Caco-2 (cell line): Measurements from ENCODE around the gene TOR2A. TPM values are rescaled to one million over a fixed set of nuclear protein-coding genes. Genes with fewer than 3 reads are reported as not detected.
"Not testable (repeated sequence)": the region's sequence is repeated elsewhere in the genome, so short reads cannot be mapped to it uniquely, and the experiment has no call there.

Experiments used
- BruUV-seq: library from RNA; stranded (reverse); fragments of 400-500 nt; replicated peaks from 2 replicates; lab custom pipeline; 2021; lab: Mats Ljungman, UMichigan
- CTCF ChIA-PET: fragments of 300-600 bp; sonication (Branson Sonifier 250); formaldehyde crosslinking; loops from one replicate; lab custom pipeline; 2022; ENCODE audit warnings: antibody characterized with exemption; lab: Charles Lee
- POLR2A ChIA-PET: fragments of 300-600 bp; sonication (Branson Sonifier 250); formaldehyde crosslinking; loops from one replicate; lab custom pipeline; 2022; ENCODE audit warnings: antibody characterized with exemption; lab: Charles Lee
- DNase-seq, 2 experiments: peaks; one replicate each; pipeline versions ENCODE4 v3.0.0 to v3.0.0-alpha.2; 2020 to 2022
- H3K27me3 ChIP-seq: replicated peaks from 2 replicates; pipeline ENCODE4 v1.6.0; 2011; ENCODE audit warnings: low read length; ENCODE audit not compliant: control insufficient read depth, insufficient read depth
- H3K36me3 ChIP-seq: 2 replicates; pipeline ENCODE4 v1.5.1; 2011; ENCODE audit warnings: low read length; ENCODE audit not compliant: control insufficient read depth, insufficient read depth
- H3K4me1 ChIP-seq: fragments of 250-450 bp; sonication (Bioruptor Pico); 2 replicates; pipeline ENCODE4 v1.5.1; 2020; ENCODE audit warnings: mild to moderate bottlenecking
- H3K4me3 ChIP-seq: 2 replicates; pipeline ENCODE4 v1.5.1; 2011; ENCODE audit warnings: low read depth, mild to moderate bottlenecking, control low read depth, low read length
- H3K9me3 ChIP-seq: fragments of 250-450 bp; sonication (Bioruptor Pico); 2 replicates; pipeline ENCODE4 v1.5.1; 2020; ENCODE audit warnings: mild to moderate bottlenecking, moderate library complexity
- H3K27ac Mint-ChIP-seq: one replicate; pipeline ENCODE4 v1.8.0; 2022; ENCODE audit warnings: mixed read lengths; ENCODE audit not compliant: unreplicated experiment
- H3K27me3 Mint-ChIP-seq: one replicate; pipeline ENCODE4 v1.8.0; 2022; ENCODE audit warnings: mixed read lengths; ENCODE audit not compliant: insufficient read depth, unreplicated experiment
- H3K36me3 Mint-ChIP-seq: one replicate; pipeline ENCODE4 v1.8.0; 2022; ENCODE audit warnings: mild to moderate bottlenecking, mixed read lengths; ENCODE audit not compliant: insufficient read depth, unreplicated experiment
- H3K4me1 Mint-ChIP-seq: one replicate; pipeline ENCODE4 v1.8.0; 2022; ENCODE audit warnings: low read depth, mixed read lengths; ENCODE audit not compliant: unreplicated experiment
- H3K4me3 Mint-ChIP-seq: one replicate; pipeline ENCODE4 v1.8.0; 2022; ENCODE audit warnings: mild to moderate bottlenecking, moderate library complexity, mixed read lengths; ENCODE audit not compliant: unreplicated experiment
- H3K9me3 Mint-ChIP-seq: one replicate; pipeline ENCODE4 v1.8.0; 2022; ENCODE audit warnings: mixed read lengths; ENCODE audit not compliant: unreplicated experiment
- CTCF ChIP-seq, 2 experiments: fragments of 200-600 bp in 1 of 2; IDR thresholded peaks; 1 replicate in 1 of 2; 2 replicates in 1 of 2; pipeline versions ENCODE4 v1.5.1 to v1.8.0; 2011 to 2022; ENCODE audit warnings: antibody characterized with exemption in 1 of 2, control low read depth in 1 of 2, inconsistent platforms in 1 of 2, low read depth in 1 of 2, low read length in 1 of 2, mild to moderate bottlenecking in 1 of 2, moderate library complexity in 1 of 2; ENCODE audit not compliant: insufficient read depth in 1 of 2, severe bottlenecking in 1 of 2, unreplicated experiment in 1 of 2
- intact Hi-C: fragments of 100-400 bp; cut with micrococcal nuclease; formaldehyde crosslinking; loops from one replicate; pipeline ENCODE4 v1.10.0; 2022; ENCODE audit not compliant: unreplicated experiment
- total RNA-seq: library from RNA; stranded (reverse); gene quantifications from 2 replicates; pipeline ENCODE4 v1.2.3, GENCODE V29; 2022

TOR2A gene
- total RNA-seq, 1 experiment from 2014 or later = 12.9 TPM

GRCh38 chr9:127758843-127759242 lies 23.7 kb upstream of the TOR2A start:
- Histone ChIP-seq H3K27me3 (peaks cover 2% of the 10 kb centered on the region), H3K4me1 (0 out of 2 replicates have a peak, but pooled peaks cover 3% of the 10 kb centered on the region), H3K36me3 (no peaks in the 10 kb centered on the region), H3K4me3 (no peak overlapping the region), H3K9me3 (no peaks in the 10 kb centered on the region)
- no peak for TF ChIP-seq CTCF (IDR thresholded peaks at IDR 0.05; ENCODE audit: insufficient read depth in 1 of 2, low read depth in 1 of 2, low read length in 1 of 2, severe bottlenecking in 1 of 2, unreplicated experiment in 1 of 2)
- POLR2A ChIA-PET = no interaction called here
- intact Hi-C loops = no loop called here
- Mint-ChIP-seq H3K27ac (no peak overlapping the region), H3K36me3 (peaks cover 5% of the 10 kb centered on the region), H3K4me1 (no peaks in the 10 kb centered on the region), H3K27me3 (peaks cover 16% of the 10 kb centered on the region), H3K9me3 (no peaks in the 10 kb centered on the region), H3K4me3 (no peak overlapping the region)
- BruUV-seq = no TSS peak
- CTCF ChIA-PET = no interaction called here
- no peak for DNase-seq

GRCh38 chr9:127756776-127757175 lies 21.7 kb upstream of the TOR2A start:
- POLR2A ChIA-PET = not testable (repeated sequence)

DNA sequence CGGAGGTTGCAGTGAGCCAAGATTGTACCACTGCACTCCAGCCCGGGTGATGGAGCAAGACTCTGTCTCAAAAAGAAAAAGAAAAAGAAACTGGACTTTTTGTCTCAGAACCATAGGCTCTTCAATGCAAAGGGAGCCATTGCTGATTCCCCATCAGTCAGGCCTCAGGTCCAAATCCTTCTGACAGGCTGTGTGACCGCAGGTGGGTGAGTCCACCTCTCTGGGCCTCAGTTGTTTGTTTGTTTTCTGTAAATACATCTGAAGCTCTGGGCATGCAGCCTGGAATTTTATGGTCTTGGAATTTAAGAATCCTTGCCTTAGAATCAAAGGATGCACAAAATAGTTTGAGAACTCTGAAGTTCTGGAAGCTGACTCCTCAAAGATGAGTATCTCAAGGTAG lies 21.1 kb upstream of the TOR2A start:
- 0 out of 2 replicates have a peak, but pooled peaks cover 3% of the 10 kb centered on the region for H3K4me1 ChIP-seq
- Mint-ChIP-seq H3K27me3 (peaks cover 18% of the 10 kb centered on the region), H3K9me3 (no peaks in the 10 kb centered on the region), H3K4me3 (no peak overlapping the region), H3K36me3 (peaks cover 5% of the 10 kb centered on the region), H3K27ac (no peak overlapping the region), H3K4me1 (no peaks in the 10 kb centered on the region)
- H3K36me3 ChIP-seq = no peaks in the 10 kb centered on the region
- peaks cover 2% of the 10 kb centered on the region for H3K27me3 ChIP-seq
- H3K4me3 ChIP-seq = no peak overlapping the region
- no peaks in the 10 kb centered on the region for H3K9me3 ChIP-seq
- no peak for DNase-seq
- TF ChIP-seq CTCF (IDR thresholded peaks at IDR 0.05; ENCODE audit: insufficient read depth in 1 of 2, low read depth in 1 of 2, low read length in 1 of 2, severe bottlenecking in 1 of 2, unreplicated experiment in 1 of 2) = no peak
- ChIA-PET POLR2A (interaction anchor here (0.7 kb wide), 1 partner anchor 15 kb away, joined by 5 read pairs; no protein-coding TSS in a partner anchor), CTCF (interaction anchor here (0.5 kb wide), 1 partner anchor 19 kb away, joined by 4 read pairs; no protein-coding TSS in a partner anchor)
- no TSS peak for BruUV-seq
- intact Hi-C loops = no loop called here

More at GRCh38 chr9:127756776-127757175, 21.7 kb upstream of the TOR2A start:
- H3K9me3 Mint-ChIP-seq, H3K27me3 ChIP-seq, DNase-seq, intact Hi-C loops, H3K36me3 ChIP-seq, H3K9me3 ChIP-seq, H3K4me3 ChIP-seq, H3K36me3 Mint-ChIP-seq, H3K27ac Mint-ChIP-seq, H3K4me1 ChIP-seq, BruUV-seq, H3K4me3 Mint-ChIP-seq, H3K4me1 Mint-ChIP-seq: not testable (repeated sequence)
- CTCF ChIA-PET = interaction anchor here (0.5 to 0.6 kb wide), 2 partner anchors 19 to 113 kb away, joined by 4 read pairs; no protein-coding TSS in a partner anchor
- H3K27me3 Mint-ChIP-seq = peaks cover 14% of the 10 kb centered on the region
